ENCODE data around the gene KIF4B. TPM values are rescaled to one million over a fixed set of nuclear protein-coding genes. Genes with fewer than 3 reads are reported as not detected.

KIF4B gene
- total RNA-seq, 1 experiment from 2014 or later: 0.03 TPM

DNA sequence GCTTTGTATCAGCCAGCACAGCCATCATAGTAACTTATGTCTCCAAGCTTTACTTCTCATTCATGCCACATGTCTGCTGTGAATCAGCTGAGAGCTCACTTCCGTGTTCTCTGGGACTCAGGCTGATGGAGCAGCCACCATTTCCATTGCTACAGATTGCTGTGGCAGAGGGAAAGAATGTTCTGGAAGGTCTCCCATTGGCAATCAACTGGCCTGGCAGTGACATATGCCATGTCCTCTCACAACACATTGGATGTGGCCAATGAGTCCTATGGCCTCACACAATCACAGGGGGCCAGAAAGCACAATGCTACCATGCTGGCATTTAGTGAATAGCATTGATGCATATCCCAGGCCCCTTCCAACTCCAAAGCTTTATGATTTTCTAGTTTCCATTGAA lies 44.1 kb downstream of the KIF4B start:
- Histone ChIP-seq H3K27me3 (ENCODE audit: control insufficient read depth, insufficient read depth, low read length) (no peaks in the 10 kb centered on the region), H3K36me3 (replicated peaks; ENCODE audit: control insufficient read depth, insufficient read depth, low read length) (no peaks in the 10 kb centered on the region), H3K4me3 (ENCODE audit: insufficient read depth, low read depth, low read length) (no peak overlapping the region)
- no peak for DNase-seq

DNA sequence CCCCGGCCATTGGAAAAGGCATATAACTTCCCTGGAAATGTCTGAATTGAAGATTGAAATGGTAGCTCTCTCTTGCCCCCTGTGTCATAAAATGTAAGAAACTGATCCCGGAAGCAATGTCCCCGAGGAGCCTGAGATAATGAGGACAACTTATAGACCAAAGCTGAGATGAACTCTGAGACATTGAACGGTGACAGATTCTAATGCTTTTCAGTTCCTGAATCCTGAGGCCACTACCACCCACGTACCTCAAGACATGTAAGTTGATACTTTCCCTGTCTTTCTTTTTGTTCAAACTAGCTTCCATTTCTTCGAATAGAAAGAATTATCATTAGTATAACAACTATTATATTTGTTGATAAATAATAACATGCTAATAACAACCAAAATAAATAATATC lies 51.0 kb downstream of the KIF4B start:
- no peak for DNase-seq
- H3K27me3 ChIP-seq (ENCODE audit: control insufficient read depth, insufficient read depth, low read length): no peaks in the 10 kb centered on the region
- no peak overlapping the region for H3K4me3 ChIP-seq (ENCODE audit: insufficient read depth, low read depth, low read length)
- no peaks in the 10 kb centered on the region for H3K36me3 ChIP-seq (replicated peaks; ENCODE audit: control insufficient read depth, insufficient read depth, low read length)

DNA sequence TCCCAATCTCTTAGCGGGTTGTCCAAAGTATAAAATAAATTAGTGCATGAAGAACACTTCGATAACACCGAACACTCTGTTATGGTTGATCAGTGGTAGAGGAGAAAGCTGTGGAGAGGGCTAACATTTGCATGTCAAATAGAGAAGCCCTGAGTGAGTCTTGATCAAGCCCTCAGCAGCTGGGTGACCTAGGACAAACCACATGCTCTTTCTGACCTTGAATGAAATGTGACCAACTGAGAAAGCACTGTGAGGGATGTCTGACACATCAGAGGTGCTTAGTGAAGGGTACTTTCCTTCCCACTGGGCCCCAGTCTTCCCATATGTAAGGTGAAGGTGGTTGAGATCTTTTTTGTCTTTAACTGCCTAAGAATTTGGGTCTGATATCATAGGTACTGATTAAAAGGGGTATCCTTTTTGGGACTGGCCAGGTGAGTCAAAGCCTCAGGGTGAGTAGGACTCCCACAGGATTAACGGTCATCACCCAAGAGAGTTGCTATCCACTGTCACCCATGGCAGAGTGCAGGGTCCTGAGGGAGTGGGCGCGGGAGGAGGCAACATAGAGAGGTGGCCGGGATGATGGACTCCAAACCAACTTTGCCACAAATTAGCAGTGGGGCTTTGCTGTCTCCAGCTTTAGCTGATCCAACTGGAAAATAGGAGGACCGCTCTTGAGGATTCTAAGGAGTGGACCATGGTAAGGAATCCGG lies 53.5 kb downstream of the KIF4B start:
- no peak overlapping the region for H3K4me3 ChIP-seq (ENCODE audit: insufficient read depth, low read depth, low read length)
- no peaks in the 10 kb centered on the region for H3K36me3 ChIP-seq (replicated peaks; ENCODE audit: control insufficient read depth, insufficient read depth, low read length)
- DNase-seq: no peak
- no peaks in the 10 kb centered on the region for H3K27me3 ChIP-seq (ENCODE audit: control insufficient read depth, insufficient read depth, low read length)

Other genes starting within 250 kb of the KIF4B start
- gene FAXDC2, start 163.2 kb upstream of the KIF4B start, total RNA-seq (2014; rRNA removed; shearing (Covaris generic)): 2.6 and 9.6 TPM in 2 replicates
- gene CNOT8, start 155.1 kb upstream of the KIF4B start, total RNA-seq (2014; rRNA removed; shearing (Covaris generic)): 63.3 and 96.3 TPM in 2 replicates
- 33.2 and 38.4 TPM in 2 replicates for gene GEMIN5, start 75.5 kb upstream of the KIF4B start, total RNA-seq (2014; rRNA removed; shearing (Covaris generic))
- 19.1 and 45.1 TPM in 2 replicates for gene MRPL22, start 72.7 kb upstream of the KIF4B start, total RNA-seq (2014; rRNA removed; shearing (Covaris generic))

Measured in H7 (cell line).